RWPE1 (cell line): Measurements from ENCODE around the gene TMEM63B.
"Not testable (repeated sequence)": the region's sequence is repeated elsewhere in the genome, so short reads cannot be mapped to it uniquely, and the experiment has no call there.

Experiments used
- CTCF ChIA-PET: fragments of 350-600 bp; sonication (Branson Sonifier 250); formaldehyde crosslinking; extraction: SDS; loops from one replicate; lab custom pipeline; 2021; lab: Yijun Ruan, JAX
- POLR2A ChIA-PET: fragments of 400-600 bp; formaldehyde crosslinking; extraction: SDS; loops from one replicate; lab custom pipeline; 2020; ENCODE audit warnings: antibody characterized with exemption; ENCODE audit not compliant: low non-redundant PET; lab: Yijun Ruan, JAX
- DNase-seq: peaks from one replicate; pipeline ENCODE4 v3.0.0; 2012; ENCODE audit warnings: low spot score
- H3K27ac ChIP-seq: fragments of 450-650 bp; 2 replicates; pipeline ENCODE4 v1.5.1; 2017
- CTCF ChIP-seq: fragments of 450-650 bp; conservative IDR thresholded peaks from 2 replicates; pipeline ENCODE4 v1.5.1; 2017; ENCODE audit warnings: low read depth, mild to moderate bottlenecking

Gene TMEM63B

GRCh38 chr6:44088827-44089590, 38.3 kb upstream of the TMEM63B start:
- H3K27ac ChIP-seq = peak overlapping the region; percentile 13; the same call in 1 of the 2 replicates
- no peak for DNase-seq
- POLR2A ChIA-PET = no interaction called here
- TF ChIP-seq CTCF = no peak
- CTCF ChIA-PET = interaction anchor here (0.6 kb wide), 1 partner anchor 11 kb away, joined by 4 read pairs; no protein-coding TSS in a partner anchor

- no peak for TF ChIP-seq CTCF
- peak overlapping the region; percentile 13; the same call in 1 of the 2 replicates for H3K27ac ChIP-seq
- no peak for DNase-seq
- POLR2A ChIA-PET = no interaction called here
- CTCF ChIA-PET = interaction anchor here (1.0 kb wide), 1 partner anchor 10 kb away, joined by 3 read pairs; no protein-coding TSS in a partner anchor
Measured at GRCh38 chr6:44090465-44090864, 36.9 kb upstream of the TMEM63B start.

- POLR2A ChIA-PET, DNase-seq, H3K27ac ChIP-seq: not testable (repeated sequence)
- CTCF ChIA-PET = interaction anchor here (0.6 kb wide), 1 partner anchor 25 kb away, joined by 3 read pairs; no protein-coding TSS in a partner anchor
Measured at GRCh38 chr6:44091356-44091755, 36.0 kb upstream of the TMEM63B start.

- ChIA-PET POLR2A (no interaction called here), CTCF (interaction anchor here (0.5 to 0.6 kb wide), 2 partner anchors 25 to 484 kb away, joined by 3 read pairs; no protein-coding TSS in a partner anchor)
- TF ChIP-seq CTCF = no peak
- no peak overlapping the region for H3K27ac ChIP-seq
- DNase-seq = no peak
Measured at GRCh38 chr6:44091981-44092884, 35.1 kb upstream of the TMEM63B start.

- TF ChIP-seq CTCF = no peak
- POLR2A ChIA-PET = no interaction called here
- H3K27ac ChIP-seq = no peak overlapping the region
- no peak for DNase-seq
- CTCF ChIA-PET = no interaction called here
Measured at GRCh38 chr6:44093066-44093465, 34.3 kb upstream of the TMEM63B start.

GRCh38 chr6:44093750-44094402, 33.5 kb upstream of the TMEM63B start:
- CTCF ChIA-PET = interaction anchor here (1.1 kb wide), 1 partner anchor 59 kb away, joined by 3 read pairs; no protein-coding TSS in a partner anchor

More at GRCh38 chr6:44093750-44094402, 33.5 kb upstream of the TMEM63B start:
- POLR2A ChIA-PET = interaction anchor here (0.7 kb wide), 1 partner anchor 43 kb away, joined by 3 read pairs; no protein-coding TSS in a partner anchor
- no peak for TF ChIP-seq CTCF
- no peak for DNase-seq
- no peak overlapping the region for H3K27ac ChIP-seq
